Neural cell (in vitro differentiated cells): ENCODE measurements around the gene METTL6.

Experiments used
- CTCF ChIP-seq: fragments of 450-650 bp; IDR thresholded peaks from 2 replicates; pipeline ENCODE4 v1.5.1; 2014; ENCODE audit warnings: antibody characterized with exemption, mild to moderate bottlenecking, moderate library complexity; ENCODE audit not compliant: poor library complexity, severe bottlenecking
- EP300 ChIP-seq: fragments of 450-650 bp; conservative IDR thresholded peaks from 2 replicates; pipeline ENCODE4 v1.6.1; 2014; ENCODE audit warnings: antibody characterized with exemption, mild to moderate bottlenecking, moderate library complexity; ENCODE audit not compliant: poor library complexity, severe bottlenecking
- EZH2 ChIP-seq: fragments of 200-600, 300-800 bp; shearing (Covaris generic), sonication (generic); IDR thresholded peaks from 2 replicates; pipeline ENCODE4 v1.6.1; 2014; ENCODE audit warnings: antibody characterized with exemption, low read length, borderline replicate concordance, mild to moderate bottlenecking; ENCODE audit not compliant: insufficient read depth, poor library complexity, severe bottlenecking
- MXI1 ChIP-seq: fragments of 450-650 bp; conservative IDR thresholded peaks from 2 replicates; pipeline ENCODE4 v1.6.1; 2014; ENCODE audit warnings: antibody characterized with exemption, mild to moderate bottlenecking; ENCODE audit not compliant: poor library complexity, severe bottlenecking
- POLR2AphosphoS5 ChIP-seq: IDR thresholded peaks from 2 replicates; pipeline ENCODE4 v1.6.1; 2012
- REST ChIP-seq: IDR thresholded peaks from 2 replicates; pipeline ENCODE4 v1.6.1; 2012; ENCODE audit warnings: borderline replicate concordance
- TAF1 ChIP-seq: IDR thresholded peaks from 2 replicates; pipeline ENCODE4 v1.6.1; 2012; ENCODE audit warnings: low read depth

GRCh38 chr3:15377961-15378791 lies 49.2 kb downstream of the METTL6 start:
- TF ChIP-seq CTCF: peak; percentile 98
- peak; percentile 18 for TF ChIP-seq POLR2AphosphoS5
- no peak for TF ChIP-seq TAF1
- TF ChIP-seq REST: no peak
- peak; percentile 90 for TF ChIP-seq MXI1
- TF ChIP-seq EP300: no peak
- no peak for TF ChIP-seq EZH2
